GM19452 (cell line): ENCODE results near the gene VPS50.

ENCODE experiments used
- ATAC-seq: cut with Tn5 transposase; IDR thresholded peaks from one replicate; pipeline ENCODE4 v1.9.1; 2021; ENCODE audit not compliant: unreplicated experiment

The VPS50 gene, protein sequence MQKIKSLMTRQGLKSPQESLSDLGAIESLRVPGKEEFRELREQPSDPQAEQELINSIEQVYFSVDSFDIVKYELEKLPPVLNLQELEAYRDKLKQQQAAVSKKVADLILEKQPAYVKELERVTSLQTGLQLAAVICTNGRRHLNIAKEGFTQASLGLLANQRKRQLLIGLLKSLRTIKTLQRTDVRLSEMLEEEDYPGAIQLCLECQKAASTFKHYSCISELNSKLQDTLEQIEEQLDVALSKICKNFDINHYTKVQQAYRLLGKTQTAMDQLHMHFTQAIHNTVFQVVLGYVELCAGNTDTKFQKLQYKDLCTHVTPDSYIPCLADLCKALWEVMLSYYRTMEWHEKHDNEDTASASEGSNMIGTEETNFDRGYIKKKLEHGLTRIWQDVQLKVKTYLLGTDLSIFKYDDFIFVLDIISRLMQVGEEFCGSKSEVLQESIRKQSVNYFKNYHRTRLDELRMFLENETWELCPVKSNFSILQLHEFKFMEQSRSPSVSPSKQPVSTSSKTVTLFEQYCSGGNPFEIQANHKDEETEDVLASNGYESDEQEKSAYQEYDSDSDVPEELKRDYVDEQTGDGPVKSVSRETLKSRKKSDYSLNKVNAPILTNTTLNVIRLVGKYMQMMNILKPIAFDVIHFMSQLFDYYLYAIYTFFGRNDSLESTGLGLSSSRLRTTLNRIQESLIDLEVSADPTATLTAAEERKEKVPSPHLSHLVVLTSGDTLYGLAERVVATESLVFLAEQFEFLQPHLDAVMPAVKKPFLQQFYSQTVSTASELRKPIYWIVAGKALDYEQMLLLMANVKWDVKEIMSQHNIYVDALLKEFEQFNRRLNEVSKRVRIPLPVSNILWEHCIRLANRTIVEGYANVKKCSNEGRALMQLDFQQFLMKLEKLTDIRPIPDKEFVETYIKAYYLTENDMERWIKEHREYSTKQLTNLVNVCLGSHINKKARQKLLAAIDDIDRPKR

DNA sequence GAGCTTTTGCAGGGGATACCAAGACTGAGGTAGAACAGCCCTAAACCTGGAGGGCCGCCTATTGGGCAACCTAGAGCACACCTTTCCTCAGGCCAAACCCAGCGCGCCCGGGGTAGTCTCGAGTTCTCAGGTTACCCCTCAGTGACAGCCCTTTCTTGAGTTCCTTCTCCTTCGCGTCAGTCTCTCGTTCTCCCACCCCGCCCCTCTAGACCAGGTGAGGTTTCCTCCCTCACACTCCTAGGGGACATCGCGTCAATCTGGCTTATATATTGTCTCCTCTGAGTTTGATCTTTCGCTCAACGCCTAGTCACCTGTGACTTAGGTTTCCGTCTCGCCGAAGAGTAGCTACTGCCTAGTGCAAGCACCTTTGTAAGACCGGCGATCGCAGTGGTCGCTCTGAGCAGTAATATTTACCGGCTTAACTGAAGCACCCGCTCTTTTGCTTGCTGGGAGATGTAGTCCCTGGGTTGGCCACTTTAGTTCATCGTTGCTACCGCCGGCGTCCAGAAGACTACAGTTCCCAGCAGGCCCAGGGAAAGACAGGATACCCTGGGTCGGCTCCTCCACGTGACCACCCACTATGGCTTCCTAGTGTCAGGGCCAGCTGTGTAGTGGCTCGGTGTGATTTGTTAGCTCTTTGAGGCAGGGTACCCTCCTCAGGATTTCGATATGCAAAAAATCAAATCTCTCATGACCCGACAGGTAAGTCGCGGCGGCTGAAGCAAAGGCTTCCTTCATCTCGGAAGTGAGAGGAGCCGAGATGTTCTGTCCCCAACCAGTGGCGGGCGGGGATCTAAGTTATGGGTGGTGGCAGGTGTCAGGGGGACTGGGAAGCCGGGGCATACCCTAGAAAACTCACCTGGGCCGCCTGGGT is at the start of gene VPS50:
Gene VPS50, plus strand, starts transcription at position 568 of the 874 bp plus-strand sequence. Its CDS starts 102 bp downstream, at position 670.
- ATAC-seq = peak; percentile 99

DNA sequence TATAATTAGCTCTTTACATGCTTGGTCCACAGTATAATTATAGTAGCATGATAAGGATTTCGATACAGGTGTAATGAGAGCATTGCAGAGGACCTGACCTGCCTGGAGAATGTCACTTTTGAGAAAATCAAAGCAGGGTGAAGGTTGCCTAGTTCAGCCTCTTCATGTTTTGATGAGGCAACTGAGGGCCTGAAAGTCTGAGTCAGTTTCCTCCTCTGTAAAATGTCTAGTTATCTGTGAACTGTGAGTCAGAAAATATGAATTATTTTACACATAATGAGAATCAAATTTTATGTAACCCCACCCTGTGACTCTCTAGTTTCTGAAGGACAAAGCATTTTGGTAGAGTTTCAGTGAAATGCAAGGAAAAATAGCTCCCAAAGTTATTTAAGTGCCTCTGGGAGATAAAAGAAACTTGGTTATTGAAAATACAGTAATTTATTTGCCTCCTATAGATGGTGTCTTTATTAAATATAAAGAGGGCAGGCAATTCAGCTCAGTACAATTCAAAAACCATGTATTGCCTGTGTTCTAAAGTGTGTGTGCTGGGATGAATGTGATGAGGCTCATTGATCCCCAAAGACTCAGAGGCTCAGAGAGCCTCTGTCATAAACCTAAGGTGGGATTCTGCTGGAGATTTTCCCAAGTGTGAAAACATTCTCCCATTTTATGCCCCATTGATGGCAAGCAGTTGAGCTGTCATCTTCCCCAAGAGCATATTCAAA is 46.7 kb upstream of the VPS50 start:
- ATAC-seq = no peak

GRCh38 chr7:93188870-93189634 is 43.1 kb upstream of the VPS50 start:
- ATAC-seq = no peak

DNA sequence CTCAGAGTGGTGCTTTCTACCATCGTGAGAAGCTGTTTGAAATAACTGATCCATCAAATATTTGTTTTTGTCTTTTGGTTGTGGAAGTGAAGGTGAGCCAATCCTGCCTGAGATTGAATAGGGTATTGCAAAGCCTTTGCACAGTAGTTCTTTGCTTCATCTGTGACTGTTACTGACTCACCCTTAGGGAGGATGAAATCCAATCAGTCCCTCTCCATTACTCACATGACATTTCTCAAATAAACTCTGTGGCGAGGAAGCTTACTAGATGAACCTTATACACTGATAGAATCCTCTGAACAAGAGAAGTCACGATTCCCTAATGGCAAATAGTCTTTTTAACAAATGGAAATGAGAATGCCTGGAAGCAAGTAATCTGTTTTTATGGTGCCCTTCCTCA is 37.8 kb upstream of the VPS50 start:
- ATAC-seq = no peak

DNA sequence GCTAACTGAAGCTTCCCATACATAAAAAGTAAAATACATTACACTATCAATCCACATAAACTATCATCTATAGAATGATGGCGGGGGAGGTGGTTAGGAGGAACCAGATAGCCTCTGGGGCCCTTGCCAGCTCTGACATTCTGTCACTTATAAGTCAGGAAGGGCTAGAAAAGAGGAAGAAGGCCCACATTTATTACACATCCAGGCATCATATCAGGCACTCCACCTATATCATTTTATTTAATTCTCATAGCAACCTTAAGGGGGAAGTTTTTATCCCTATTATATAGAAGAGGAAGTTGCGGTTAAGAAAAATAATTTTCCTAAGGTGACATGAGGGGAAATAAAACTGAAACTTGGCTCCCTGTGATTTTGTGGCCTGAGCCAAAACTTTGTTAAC is 35.8 kb upstream of the VPS50 start:
- ATAC-seq = no peak

DNA sequence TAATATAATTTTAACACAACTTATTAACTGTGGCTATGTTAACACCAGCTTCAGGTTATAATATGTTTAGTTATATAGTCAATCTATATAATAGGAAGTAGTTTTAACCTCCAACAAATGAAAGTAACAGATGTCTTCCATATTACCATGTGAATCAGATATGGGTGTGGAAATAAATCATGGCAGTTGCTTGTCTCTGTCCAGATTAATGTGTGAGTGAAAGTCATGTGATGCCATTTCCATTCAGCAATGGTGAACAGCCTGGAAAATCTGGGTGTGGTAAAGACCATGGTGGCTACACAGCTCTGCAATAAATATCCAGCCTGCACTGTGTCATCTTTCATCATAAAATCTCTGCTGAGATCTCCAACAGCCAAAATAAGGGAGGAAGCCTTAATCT is 33.7 kb upstream of the VPS50 start:
- ATAC-seq = no peak

- ATAC-seq = no peak
Observed at GRCh38 chr7:93202594-93203250, 29.4 kb upstream of the VPS50 start.

DNA sequence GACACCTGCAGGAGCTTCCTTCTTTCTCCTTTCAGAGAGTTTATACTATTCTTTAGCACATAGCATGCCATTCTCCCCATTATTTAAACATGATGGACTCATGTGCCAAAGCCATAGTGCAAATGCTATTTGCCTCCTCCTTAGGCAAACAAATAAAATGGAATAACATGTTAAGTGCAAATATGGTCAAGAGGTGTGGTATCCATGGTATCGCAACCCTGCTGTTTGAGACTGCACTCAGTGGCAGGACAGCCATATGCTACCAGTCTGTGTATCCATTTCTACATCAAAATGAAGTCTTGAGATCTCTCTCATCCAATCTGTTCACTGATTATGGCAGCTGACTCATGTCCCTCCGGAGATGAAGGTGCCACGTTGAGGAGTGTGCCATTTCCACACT is 28.7 kb upstream of the VPS50 start:
- ATAC-seq = no peak

GRCh38 chr7:93205046-93205445 is 27.1 kb upstream of the VPS50 start:
- no peak for ATAC-seq

GRCh38 chr7:93211228-93211818 is 20.8 kb upstream of the VPS50 start:
- no peak for ATAC-seq

GRCh38 chr7:93212881-93213280 is 19.3 kb upstream of the VPS50 start:
- ATAC-seq = no peak

GRCh38 chr7:93218997-93219827 is 13.0 kb upstream of the VPS50 start:
- no peak for ATAC-seq

- ATAC-seq = no peak
Observed at GRCh38 chr7:93219868-93220267, 12.3 kb upstream of the VPS50 start.

- ATAC-seq = no peak
Observed at GRCh38 chr7:93226310-93226709, 5.9 kb upstream of the VPS50 start, which contains the start of gene HEPACAM2. TSS of gene HEPACAM2 (minus strand) at chr7:93226469.

DNA sequence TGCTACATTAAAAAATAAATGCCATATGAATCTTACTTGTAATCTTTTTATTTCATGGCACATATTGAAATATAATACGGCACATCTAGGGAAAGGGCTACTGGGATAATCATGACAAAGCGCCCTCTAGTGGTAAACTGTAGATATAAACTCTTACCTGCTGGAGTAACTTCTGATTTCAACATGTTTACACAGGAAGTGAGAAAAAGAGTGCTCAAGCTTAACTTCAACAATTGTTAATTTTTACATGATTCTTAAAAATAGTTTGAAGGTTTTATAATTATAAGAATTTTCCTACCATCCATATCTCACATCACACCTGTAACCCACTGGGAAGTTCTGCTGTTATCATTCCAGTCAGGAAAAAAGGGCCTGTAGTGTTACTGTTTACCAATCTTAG is 3.9 kb upstream of the VPS50 start:
- ATAC-seq = peak; percentile 20

DNA sequence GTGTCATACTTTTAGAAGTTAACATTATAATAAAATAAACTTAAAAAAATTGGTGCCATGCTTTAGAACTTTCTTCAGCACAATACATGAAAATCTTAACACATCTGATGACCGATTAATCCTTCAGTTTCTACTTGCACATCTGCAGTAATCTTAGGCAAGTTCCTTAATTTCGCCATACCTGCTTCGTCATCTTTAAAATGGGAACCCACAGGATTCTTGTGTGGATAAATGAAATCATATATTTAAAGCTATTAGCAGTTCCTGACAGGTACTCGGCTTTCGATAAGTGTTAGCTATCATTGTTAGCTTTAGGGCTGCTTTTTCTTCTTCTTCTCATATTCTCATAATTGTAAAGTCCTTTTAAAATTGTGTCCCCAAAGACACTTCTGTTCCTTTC is 907 bp upstream of the VPS50 start:
- no peak for ATAC-seq

DNA sequence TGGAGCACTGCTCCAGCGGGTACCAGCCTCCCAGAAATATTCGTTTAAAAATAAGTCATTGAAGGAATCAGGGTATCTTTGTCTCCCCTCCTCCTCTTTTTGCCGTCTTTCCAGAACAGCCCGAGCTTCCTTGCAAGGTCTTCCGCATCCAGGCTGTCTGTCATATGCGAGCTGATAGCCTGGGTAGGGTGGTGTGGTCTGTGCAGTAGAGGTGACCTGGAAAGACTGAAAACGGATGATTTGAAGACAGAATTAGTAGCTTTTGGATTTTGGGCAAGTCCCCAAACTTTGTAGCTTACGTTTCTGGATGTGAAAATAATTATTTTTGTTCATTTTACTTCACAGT is 480 bp downstream of the VPS50 start:
- no peak for ATAC-seq

GRCh38 chr7:93235541-93235940 is 3.4 kb downstream of the VPS50 start:
- ATAC-seq = no peak
